ENCODE data around the gene HIVEP3.
A peak's percentile ranks its signal among the peaks of the same experiment; 100 is the strongest.

The HIVEP3 gene

GRCh38 chr1:41730806-41731205, 187.9 kb downstream of the HIVEP3 start:
- DNase-seq (ENCODE audit: low spot score): no peak

DNA sequence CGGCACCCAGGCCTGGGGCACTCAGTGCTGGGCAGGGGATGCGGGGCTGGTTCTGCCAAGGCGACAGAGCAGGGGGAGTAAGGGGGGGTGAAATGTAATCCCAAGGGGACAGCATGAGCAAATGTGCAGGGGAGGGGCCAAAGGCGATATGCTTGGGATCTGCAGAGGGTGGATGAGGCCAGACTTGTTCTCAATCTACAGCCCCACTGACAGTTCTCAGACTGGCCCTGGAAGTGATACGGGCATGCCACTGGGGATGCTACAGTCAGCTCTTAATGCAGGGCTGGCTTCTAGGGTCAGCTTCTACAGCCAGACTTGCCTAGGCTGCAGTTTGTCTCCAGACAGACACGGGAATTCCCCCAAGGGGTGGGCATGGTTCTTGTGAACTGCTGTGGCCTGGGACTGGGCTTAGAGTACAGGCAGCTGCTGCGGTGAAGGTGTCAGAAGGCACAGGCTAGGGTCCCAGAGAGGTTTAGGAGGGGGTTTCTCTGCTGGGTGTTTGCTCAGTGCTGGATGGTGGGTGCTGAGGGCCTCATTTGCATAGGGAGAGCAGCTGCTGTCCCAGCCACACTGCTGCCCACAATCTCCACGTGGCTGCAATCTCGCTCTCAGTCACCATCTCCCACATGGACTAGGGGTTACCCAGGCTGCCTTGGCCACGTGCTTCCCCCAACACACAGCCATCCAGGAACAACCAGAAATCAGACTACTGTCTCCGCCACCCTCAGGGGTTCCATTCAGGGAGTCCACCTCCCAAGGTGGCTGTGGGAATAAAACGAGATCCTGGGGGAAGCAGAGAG, 190.1 kb downstream of the HIVEP3 start:
- DNase-seq (ENCODE audit: low spot score): peak; percentile 80

- DNase-seq (ENCODE audit: low spot score): no peak
Observed at GRCh38 chr1:41727749-41728115, 191.0 kb downstream of the HIVEP3 start.

GRCh38 chr1:41726899-41727748, 191.6 kb downstream of the HIVEP3 start:
- peak; percentile 38 for DNase-seq (ENCODE audit: low spot score)

- DNase-seq (ENCODE audit: low spot score): no peak
Observed at GRCh38 chr1:41726292-41726691, 192.4 kb downstream of the HIVEP3 start.

DNA sequence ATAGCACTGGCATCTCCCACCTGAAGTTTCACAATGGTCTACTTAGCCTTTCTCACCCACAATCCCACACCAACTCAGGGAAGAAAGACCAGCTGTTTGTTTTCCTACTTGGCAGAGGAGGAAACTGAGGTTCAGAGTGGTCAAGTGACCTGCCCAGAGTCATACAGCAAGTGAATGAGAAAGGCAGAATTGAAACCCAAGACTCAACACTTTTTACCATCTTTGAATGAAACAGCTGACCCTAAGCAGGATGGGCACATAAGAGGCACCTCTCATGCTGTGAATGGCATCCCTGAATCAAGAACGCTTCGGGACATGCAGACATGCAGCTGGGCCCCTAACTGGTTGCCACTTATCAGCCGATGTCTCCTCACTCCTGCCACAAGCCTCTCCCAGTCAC, 193.8 kb downstream of the HIVEP3 start:
- DNase-seq (ENCODE audit: low spot score): no peak

GRCh38 chr1:41724248-41724647, 194.5 kb downstream of the HIVEP3 start:
- no peak for DNase-seq (ENCODE audit: low spot score)

DNA sequence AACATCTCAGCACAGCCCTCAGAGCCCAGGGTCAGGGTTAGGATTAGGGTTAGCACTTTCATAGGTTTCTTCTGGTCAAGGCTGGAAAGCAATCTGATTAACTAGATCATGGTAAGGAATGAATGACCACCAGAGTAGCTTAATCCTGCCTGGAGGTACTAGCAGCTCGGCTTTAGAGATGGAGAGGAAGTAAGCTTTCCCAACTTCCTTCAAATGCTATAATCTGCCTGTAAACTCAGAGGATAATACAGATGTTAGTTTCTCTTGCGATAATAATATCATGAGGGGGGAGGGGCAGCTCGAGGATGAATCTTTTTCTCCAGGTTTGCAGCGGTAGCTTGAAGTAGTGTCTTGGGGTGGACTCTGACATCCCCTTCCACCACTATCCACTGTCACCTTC, 194.9 kb downstream of the HIVEP3 start:
- no peak for DNase-seq (ENCODE audit: low spot score)

DNA sequence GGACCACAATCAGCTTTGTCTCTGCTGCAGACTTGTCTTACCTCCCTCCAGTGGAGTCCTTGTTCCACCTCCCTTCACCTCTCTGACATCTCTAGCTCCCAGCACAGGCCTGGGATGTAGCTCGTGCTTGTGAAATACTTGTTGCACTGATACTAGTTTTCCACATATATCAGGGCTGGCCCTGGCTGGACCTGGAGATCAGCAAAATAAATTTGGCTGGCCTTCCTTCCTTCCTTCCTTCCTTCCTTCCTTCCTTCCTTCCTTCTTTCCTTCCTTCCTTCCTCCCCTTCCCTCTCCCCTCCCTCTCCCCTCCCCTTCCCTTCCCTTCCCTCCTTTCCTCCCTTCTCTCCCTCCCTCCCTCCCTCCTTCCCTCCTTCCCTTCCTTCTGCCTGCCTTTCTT, 196.5 kb downstream of the HIVEP3 start:
- no peak for DNase-seq (ENCODE audit: low spot score)

DNA sequence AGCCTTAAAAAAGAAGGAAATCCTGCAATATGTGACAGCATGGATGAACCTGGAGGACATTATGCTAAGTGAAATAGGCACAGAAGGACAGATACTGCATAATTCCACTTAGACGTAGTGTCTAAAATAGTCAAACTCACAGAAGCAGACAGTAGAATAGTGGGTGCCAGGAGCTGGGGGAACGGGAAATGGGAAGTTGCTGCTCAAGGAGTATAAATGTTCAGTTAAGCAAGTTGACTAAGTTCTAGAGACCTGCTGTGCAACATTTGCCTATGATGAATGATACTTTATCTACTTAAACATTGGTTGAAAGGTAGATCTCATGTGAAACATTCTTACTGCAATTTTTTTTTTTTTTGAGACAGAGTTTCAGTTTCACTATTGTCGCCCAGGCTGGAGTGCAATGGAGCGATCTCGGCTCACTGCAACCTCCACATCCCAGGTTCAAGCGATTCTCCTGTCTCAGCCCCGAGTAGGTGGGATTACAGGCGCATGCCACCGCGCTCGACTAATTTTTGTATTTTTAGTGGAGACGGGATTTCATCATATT, 197.8 kb downstream of the HIVEP3 start:
- DNase-seq (ENCODE audit: low spot score): peak; percentile 23

GRCh38 chr1:41719590-41719989, 199.1 kb downstream of the HIVEP3 start:
- no peak for DNase-seq (ENCODE audit: low spot score)

DNA sequence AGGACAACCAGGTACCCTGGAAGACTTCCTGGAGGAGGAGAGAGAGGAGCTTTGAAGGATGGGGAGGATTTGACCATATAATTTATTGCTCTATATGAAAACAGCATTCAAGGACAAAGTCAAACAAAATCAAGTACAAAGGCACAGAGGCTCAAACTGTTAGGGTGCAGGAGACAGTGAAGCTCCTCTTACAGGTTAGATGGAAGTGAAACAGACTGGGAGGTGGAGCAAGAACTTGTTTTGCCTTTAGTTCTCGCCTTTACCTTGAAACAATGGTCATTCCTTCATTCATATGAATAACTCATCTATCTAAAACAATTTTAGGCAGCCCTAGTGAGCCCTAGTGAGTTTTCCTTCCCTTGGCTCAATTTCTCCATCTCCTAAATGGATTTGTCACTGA, 199.6 kb downstream of the HIVEP3 start:
- DNase-seq (ENCODE audit: low spot score): no peak

- DNase-seq (ENCODE audit: low spot score): no peak
Observed at GRCh38 chr1:41718497-41718896, 200.2 kb downstream of the HIVEP3 start.

DNA sequence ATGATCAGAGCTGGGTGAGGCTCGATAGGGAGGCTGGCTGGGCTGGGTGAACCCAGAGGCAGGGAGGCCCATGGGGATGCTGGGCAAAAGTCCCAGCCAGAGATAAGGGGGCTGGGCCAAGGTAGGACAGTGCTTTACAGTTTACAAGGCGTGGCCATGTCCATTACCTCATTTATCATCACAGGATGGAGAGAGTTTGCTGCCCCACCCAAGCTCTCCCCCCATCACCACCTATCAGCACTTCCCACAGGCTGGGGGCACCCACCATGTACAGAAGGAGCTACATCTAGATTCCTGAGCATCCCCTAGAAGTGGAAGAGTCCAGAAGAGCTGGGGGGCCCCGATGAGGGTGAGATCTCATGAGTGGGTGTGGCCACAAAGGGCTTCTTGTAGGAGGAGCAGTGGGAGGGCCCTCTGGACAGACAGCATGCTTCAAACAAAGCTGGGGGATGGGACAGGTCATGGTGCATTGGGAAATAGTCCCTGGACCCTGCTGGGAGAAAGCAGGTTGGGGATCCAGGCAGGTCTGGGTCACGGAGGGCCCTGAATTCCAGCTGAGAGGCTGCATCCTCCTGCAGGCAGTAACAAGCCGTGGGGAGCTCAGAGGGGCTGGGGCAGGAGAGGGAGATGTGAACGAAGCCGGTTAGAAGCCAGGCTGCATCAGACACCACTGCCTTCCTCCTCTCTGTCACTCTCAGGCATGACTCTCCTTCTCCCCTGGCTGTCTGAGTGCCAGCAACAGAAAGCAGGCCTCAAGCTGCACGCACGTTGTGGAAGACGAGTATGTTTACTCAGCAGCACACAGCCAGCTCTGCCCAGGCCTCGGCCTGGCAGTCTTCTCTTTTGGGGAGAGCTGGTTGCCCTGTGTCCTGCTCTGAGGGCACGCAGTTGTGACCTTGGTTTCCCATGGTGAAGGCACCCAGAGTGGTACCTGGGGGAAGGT, 202.3 kb downstream of the HIVEP3 start:
- no peak for DNase-seq (ENCODE audit: low spot score)

DNA sequence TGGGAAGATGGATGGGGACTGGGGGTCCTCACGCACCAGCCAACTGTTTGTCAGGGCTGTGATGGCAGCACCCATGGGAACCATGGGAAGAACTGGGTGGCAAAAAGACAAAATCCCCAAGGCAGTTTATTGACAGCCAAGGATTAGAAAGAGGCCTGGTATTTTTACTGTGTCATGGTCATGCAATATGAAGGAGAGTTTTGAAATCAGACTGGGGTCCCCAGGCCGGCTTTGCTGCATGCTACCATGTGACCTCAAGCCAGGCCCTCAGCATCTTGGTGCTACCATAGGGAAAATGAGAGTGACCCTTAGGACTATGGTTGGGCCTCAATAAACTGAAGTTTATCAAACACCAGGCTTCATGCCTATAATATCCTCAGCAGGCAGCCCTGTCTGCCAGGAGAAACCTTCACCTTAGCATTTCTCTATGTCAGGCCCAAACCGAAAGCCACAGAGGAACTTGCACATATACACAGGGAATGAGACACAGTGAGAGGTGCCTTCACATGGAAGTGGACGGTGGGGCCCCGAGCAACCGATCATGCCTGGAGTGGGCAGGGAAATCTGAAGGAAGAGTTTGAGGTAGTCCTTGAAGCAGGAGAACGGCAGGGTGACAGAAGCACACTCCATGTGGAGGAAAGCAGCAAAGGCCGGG, 203.2 kb downstream of the HIVEP3 start:
- DNase-seq (ENCODE audit: low spot score): no peak

GRCh38 chr1:41714638-41715389, 203.9 kb downstream of the HIVEP3 start:
- DNase-seq (ENCODE audit: low spot score): no peak

- DNase-seq (ENCODE audit: low spot score): no peak
Observed at GRCh38 chr1:41713557-41714327, 205.0 kb downstream of the HIVEP3 start.

DNA sequence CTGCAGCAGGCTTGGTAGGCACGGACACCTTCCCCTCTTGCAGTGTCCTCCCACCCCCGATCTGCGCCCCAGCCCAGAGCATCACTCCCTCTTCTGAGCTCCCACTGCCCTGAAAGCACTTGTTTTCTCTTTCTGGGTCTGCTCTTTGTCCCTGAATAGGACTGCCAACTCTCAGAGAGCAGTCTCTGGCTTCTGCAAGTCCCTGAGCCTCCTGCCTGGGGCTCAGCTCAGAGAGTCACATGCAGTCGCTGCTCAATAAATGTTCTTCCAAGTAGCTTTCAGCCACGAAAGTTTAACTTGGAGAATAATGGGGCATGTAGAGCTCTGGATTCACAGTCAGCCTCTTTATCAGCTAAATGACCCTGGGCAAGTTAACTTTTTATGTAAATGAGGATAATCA, 205.6 kb downstream of the HIVEP3 start:
- no peak for DNase-seq (ENCODE audit: low spot score)

DNA sequence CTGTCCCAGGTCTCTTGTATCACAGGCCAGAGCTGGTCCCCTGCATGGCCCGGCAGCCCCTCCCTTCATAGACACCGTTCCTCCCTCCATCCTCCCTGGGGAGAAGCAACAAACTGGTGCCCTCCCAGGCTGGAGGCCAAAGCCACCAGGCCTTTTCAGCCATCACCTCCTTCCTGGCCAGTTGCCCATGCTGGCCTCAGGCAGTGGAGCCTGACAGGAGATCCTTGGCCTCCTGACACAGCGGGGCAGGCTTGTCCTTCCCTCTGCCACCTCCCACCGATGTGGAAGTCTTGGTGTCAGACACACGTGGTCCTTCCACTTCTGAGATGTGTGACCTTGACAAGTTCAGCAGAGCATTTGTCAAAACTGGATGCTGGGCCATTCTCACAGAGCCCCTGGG, 206.0 kb downstream of the HIVEP3 start:
- no peak for DNase-seq (ENCODE audit: low spot score)

GRCh38 chr1:41712081-41712480, 206.6 kb downstream of the HIVEP3 start:
- DNase-seq (ENCODE audit: low spot score): no peak

Measured in activated CD4-positive, alpha-beta T cell treated with anti-CD3 and anti-CD28 coated beads, Interleukin-2, Interleukin-4, amounts not matched to agents 100 ng/mL and 50 ng/mL, durations not matched to agents 16 hours and 8 hours (primary cell).